GM19043 (cell line): Measurements from ENCODE around the gene DYSF.

ENCODE experiments used
- ATAC-seq: cut with Tn5 transposase; IDR thresholded peaks from one replicate; pipeline ENCODE4 v1.9.1; 2021; ENCODE audit warnings: low read depth; ENCODE audit not compliant: unreplicated experiment

Gene DYSF

DNA sequence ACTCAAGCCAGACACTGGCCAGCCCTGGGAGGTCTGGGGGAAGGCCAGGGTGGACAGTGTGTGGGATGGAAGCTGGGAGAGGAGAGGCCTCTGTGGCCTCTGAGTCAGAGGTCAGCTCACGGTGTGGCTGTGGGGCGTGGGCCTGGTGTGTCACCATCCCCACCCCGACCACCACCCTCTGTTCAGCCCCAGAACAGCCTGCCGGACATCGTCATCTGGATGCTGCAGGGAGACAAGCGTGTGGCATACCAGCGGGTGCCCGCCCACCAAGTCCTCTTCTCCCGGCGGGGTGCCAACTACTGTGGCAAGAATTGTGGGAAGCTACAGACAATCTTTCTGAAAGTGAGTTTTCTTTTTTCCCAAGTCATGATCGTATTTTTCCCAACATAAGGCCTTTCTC is 110.5 kb downstream of the DYSF start:
- no peak for ATAC-seq

DNA sequence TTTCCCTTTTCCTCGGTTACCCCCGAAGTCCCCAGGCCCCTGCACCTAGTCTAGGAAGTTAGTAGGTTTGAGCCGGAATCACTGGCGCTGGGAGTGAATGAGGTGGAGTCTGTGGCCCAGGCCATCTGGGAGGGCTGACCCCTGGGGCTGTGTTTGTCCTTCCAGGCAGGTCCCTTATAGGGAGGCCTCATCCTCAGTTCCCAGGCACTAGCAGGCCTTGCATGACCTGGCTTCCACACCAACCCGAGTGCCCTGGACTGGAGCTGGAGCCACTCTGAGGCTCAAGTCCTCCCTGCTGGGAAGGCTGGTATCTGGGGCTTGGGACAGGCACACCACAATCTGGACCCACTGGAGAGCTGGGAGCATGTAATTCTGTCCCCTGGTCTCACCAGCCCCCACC is 111.0 kb downstream of the DYSF start:
- ATAC-seq: no peak

DNA sequence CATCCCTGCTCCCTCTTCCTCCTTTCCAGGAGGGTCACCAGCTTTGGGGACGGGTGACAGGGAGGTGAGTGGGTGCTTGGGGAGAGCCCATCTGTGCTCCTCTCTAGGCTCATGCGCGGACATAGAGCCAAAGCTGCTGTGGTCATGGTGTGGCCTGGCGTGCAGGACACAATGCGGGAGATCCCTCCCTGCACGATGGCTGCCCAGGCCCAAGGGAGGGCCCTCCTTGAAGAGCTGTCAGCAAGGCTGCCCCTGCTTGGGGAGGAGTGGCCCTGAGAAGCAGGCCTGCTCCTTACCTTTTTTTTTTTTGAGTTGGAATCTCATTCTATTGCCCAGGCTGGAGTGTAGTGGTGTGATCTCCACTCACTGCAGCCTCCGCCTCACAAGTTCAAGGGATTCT is 111.4 kb downstream of the DYSF start:
- ATAC-seq: no peak

DNA sequence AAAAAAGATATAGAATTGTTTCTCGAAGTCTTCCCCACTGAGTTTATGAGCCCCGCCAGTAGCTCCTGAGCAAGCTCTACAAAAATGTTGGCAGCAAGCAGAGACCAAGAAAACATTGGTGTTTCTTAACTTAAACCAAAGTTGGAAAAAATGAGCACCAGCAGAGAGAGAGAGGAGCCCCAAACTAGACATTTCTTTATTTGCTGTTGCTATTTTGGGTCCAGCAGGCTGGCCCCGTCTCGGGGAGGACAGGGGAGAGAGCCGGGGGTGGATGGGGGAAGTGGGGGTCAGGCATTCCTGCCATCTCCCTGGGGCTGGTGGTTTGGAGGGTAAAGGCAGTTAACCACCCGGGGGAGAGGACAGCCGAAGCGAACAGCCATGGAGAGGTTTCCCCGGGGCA is 113.0 kb downstream of the DYSF start:
- ATAC-seq: no peak

DNA sequence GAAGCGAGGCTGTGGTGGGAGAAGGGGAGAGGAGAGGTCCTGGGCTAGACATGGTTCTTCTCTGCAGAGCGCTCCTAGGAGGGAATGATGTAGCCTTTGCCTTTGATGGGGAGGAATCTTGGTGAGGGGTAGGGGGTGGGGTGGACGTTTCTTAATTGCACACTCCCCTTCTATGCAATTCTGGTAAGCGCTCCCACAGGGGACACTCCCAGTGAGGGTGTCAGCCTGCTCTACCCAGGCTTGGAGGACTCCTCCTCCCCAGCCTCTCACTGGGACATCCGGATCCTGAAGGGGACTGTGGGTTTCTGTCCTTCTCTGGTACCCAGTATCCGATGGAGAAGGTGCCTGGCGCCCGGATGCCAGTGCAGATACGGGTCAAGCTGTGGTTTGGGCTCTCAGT is 114.3 kb downstream of the DYSF start:
- no peak for ATAC-seq

DNA sequence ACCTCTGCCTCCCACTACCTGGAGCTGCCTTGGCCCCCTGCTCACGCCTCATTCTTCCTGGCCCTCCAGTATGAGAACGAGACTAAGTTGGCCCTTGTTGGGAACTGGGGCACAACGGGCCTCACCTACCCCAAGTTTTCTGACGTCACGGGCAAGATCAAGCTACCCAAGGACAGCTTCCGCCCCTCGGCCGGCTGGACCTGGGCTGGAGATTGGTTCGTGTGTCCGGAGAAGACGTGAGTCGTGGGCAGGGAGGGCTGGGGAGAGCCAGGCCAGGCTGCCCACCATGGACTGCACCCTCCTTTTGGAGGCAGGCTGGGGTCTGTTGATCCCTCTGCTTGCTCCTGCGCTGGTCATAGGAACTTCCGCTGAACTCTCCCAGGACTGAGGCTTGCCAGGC is 114.7 kb downstream of the DYSF start:
- no peak for ATAC-seq

DNA sequence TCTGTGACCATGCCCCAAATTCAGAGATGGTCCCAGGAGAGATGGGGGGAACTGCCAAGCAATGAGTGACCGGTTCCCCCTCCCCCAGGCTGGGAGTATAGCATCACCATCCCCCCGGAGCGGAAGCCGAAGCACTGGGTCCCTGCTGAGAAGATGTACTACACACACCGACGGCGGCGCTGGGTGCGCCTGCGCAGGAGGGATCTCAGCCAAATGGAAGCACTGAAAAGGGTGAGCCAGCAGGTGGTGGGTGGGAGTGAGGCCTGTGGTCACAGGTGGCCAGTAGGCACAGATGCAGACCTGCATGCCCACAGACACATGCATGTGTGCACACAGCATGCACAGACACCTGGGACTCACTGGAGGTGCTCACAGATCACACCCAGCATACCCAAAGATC is 117.2 kb downstream of the DYSF start:
- ATAC-seq: no peak

DNA sequence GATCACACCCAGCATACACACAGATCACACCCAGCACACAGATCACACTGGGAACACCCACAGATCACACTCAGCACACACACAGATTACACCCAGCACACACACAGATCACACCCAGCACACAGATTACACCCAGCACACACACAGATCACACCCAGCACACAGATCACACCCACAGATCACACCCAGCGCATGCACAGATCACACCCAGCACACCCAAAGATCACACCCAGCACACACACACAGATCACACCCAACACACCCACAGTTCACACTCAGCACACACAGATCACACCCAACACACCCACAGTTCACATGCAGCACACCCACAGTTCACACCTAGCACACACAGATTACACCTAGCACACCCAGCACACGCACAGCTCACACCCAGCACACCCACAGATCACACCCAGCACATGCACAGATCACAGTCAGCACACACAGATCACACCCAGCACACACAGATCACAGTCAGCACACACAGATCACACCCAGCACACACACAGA is 117.6 kb downstream of the DYSF start:
- no peak for ATAC-seq

DNA sequence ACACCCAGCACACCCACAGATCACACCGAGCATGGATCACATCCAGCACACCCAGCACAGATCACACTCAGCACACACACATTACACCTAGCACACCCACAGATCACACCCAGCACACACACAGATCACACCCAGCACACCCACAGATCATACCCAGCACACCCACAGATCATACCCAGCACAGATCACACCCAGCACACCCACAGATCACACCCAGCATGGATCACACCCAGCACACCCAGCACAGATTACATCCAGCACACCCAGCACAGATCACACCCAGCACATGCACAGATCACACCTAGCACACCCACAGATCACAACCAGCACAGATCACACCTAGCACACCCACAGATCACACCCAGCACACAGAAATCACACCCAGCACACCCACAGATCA is 118.6 kb downstream of the DYSF start:
- no peak for ATAC-seq

DNA sequence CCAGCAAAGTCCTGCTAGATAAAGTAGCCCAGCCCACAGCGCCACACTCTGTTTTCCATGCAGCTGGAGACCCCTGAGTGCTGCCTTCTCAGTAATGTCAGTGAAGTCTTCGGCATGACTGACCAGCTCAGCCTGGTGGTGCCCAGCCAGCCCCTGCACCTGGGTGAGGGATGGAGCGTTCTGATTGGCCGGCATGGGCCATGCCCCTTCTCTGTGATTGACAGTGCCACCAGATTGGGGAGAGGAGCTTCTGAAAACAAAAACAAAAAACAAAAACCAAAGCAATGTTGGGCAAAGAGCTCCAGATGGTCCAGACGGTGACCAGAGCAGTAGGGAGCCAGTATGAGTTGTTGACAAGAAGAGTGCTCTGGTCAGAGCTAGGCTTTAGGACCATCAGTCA is 122.6 kb downstream of the DYSF start:
- ATAC-seq: no peak

DNA sequence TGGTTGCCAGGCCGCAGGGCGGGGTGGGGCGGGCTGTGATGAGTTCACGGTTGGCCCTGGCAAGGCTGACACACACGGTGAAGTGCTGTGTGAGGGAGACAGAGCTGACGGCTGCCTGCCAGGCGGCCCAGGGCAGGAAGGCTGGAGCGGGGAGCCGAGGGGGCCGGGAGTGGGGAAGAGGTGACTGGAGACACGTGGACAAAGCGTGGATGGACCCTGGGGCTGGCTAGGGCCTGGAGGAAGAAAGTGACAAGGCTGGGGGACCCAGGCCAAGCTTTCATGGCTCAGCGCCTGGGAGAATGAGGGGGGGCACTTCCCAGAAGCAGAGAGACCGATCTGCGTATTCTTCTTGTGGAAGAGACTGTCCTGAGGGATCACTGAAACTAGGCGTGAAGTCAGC is 123.2 kb downstream of the DYSF start:
- no peak for ATAC-seq

DNA sequence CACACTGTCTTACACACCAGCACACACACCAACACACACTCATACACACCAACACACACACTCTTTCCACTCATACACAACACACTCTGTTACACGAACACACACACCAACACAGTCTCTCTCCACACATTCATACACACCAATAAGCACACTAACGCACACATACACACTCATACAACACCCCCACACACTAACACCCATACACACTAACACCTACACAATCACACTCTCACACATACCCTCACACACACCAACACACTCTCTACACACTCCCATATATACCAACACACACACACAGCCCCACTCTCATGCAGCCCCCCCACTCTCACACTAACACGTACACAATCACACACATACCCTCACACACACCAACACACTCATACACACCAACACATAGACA is 123.8 kb downstream of the DYSF start:
- no peak for ATAC-seq

DNA sequence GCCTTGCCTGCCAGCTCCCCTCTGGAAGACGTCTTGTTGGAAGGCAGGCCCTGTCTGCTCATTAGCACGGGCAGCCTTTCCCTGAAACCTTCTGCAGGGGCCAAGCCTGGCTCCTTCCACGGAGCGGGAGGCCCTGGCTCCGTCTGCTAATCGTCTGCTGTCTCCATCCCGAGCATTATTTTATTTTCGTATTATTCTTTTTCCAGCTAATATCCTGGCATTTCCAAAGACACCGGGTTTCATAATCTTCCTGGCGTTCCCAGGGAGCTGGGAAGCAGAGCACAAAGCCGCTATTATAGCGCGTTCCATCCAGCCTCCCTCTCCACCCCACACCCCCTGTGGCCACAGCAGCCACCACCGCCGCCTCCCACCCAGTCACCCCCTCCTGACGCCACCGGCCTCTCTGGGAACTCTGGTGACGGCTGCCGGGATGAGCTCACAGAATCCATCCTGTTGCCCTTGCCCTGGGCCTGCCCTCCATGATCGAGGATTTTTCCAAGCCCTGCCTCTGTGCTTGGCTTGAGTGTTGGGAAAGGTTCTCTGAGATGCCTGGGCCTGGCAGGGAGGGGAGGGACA is 125.5 kb downstream of the DYSF start:
- ATAC-seq: no peak

DNA sequence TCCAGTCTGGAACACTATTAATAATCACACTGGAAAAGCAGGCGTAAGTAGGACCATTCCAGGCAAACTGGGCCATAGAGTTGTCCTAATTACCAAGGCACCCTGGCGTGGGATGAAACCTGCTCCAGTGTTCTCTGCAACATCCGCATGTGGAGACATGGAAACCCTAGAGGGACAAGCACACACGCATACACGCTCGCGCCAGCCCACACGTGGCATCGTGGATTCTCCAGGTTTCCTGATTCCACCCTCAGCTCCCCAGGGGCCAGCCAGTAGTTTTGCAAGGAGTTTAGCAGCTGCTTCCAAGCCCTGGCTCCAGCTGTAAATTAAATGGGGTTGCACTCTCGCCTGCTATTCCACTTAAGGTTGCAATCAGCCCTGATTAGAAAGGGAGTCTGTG is 127.7 kb downstream of the DYSF start:
- no peak for ATAC-seq

DNA sequence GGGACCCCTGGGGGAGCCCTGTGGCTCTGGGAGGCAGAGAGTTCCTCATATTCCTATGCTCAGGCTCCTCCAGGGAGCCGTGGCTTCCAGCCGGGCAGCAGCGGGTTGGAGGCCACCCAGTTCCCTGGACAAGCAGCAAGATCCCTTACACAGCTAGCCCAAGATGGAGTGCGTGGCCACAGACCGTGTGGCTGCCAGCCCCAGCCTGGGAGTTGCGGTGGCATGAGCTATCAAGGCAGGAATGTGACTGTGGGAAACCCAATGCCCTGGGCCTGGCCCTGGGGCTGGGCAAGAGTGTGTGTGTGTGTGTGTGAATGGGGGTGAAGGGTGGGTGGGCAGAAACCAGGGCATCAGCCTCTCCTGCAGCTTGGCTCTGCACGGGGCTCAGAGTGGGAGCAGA is 130.5 kb downstream of the DYSF start:
- no peak for ATAC-seq

DNA sequence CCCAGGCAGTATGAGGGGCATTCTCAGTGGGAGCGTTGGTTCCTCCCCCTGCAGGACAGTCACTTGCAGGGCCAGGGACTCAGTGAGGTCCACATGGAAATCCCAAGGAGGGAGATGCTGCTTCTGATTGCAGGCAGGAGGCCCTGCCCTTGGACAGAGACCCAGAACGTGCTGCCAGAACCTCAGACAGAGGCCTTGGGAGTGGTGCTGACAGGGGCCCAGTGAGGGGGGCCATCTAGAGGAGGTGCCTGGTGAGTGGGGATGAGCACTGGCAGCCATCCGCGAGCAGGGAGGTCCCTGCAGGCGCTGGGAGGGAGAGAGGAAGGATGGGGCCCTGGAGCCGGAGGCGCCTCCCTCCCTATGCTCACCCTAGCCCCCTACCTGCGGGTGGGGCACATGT is 133.1 kb downstream of the DYSF start:
- ATAC-seq: no peak

DNA sequence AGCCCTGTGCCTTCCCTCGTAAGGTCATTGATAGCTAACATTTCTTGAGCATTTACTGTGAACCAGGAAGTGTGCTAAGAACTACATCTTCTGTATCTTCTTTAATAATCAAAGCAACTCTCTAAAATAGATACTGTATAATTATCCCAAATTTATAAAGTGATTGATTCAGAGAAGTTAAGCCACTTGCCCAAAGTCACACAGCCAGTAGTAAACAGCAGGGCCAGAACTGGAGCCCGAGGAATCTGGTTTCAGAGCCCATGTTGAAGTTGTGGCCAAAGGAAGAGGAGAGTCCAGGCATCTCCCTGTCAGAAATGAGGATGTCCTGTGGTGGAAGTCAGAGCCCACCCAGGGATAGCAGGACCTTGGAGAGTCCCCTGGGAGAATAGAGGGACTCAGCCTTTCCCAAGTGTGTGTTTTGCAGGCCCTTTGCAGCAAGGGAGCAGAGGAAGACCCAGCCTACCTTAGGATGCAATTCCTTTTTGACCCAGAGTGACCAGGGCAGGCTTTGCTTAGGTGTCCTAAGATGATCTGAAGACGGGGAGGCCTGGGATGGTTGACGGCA is 134.2 kb downstream of the DYSF start:
- ATAC-seq: no peak

DNA sequence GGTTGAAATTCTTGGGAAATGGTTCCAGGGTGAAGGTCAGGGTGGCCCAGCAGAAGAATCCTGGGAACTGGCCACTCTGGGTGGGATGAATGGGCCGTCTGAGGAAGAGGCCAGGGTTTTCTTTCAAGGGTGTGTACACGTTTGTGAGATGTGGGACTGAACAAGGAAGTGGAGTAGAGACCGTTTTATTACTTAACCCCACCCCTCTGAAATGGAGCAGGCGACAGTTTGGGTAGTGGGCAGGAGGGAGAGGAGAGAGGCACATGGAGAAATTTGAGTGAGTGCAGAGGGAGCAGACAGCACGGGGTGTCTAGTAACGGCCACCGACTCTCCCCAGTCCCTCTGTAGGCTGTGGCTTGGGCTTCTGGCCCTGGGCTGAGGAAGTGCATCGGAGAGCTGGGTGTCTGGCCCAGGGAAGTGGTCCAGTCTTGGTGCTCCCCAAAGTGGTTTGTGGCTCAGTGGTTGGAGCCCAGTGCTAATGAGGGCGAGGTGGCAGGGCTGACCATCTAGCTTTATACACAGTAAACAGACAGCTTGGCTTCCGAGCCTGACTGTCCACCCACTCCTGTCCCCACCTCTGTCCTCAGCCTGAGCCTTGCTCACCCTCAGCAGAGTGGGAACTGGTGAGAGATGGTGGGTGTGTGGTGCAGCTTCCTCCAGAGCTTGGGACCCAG is 135.3 kb downstream of the DYSF start:
- ATAC-seq: no peak

DNA sequence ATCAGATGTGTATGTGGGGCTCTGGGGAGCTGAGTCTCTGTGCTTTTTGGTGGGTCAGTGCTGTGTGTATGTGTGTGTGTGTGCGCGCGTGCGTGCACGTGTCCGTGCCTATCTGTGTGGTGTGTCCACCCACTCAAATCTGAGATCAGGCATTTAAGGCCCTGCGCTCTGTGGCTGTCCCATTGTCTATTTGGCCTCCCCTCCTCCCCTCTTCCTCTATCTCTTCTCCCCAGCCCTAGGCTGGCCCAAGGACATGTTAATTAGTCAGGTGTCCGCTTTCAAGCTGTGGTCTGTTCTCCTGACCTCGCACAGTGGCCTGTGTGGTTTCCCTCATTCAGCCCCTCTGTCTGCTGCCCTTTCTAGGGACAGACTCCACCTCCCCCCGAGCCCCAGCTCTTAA is 136.4 kb downstream of the DYSF start:
- no peak for ATAC-seq

DNA sequence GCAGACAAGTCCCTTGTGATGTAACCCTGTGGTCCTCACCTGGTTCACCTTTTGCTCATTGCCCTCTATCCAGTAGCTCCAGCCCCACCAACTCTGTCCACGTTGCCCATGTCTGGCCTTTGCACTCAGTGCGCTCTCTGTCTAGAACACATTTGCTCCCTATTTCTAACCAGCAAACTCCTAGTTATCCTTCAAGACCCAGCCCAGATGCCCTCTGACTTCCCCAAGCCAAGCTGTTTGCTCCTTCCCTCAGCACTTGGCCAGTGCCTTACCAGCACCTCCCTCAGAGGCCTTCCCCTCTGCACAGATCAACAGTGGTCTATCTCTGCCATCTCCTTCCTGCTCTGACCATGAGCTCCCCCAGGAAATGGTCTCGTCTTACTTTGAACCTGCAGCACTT is 137.7 kb downstream of the DYSF start:
- ATAC-seq: no peak

DNA sequence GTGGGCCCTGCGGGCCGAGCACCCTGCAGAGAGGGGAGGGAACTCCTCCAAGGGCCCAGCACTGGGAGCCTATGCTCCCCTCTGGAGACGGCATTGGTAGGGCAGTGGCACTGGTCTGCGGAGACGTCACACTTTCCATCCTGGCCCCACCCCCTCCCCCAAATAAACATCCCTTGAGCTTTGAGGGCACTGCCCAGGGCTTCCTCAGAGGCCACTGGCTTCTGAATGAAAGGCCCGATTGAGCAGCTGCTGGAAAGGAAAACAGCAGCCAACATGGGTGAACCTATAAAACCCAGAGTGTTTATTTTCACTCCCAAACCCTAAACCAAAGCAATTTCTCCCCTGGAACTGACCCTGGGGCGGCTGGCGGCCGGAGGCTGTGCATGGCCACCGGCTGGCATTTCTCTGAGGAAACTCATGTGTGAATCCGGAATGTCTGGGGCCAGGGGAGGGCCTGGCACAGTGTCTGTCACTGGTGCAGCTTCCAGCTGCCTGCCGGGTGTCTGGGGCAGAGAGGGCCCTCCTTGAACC is 138.9 kb downstream of the DYSF start:
- ATAC-seq: no peak

DNA sequence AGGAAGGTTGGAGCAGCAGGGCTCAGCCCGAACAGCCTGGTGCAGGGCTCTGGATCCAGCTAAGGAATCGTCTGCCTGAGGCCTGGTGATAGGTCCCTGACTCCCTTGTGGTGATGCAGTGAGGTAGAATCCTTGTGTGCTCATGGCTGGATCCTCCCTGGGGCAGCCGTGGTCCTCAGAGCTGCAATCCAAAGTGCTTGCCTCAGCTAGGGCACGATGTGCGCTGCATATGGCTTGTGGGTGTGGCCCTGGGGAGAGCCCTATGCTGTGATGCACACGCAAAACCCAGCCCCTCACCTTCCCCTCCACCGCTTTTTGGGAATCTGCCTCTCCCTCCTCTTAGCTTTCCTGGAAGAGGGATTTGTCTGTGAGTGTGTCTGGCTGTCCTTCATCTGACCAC is 142.2 kb downstream of the DYSF start:
- ATAC-seq: no peak
